ENCODE data around the gene IKZF3.
A peak's percentile ranks its signal among the peaks of the same experiment; 100 is the strongest.

The IKZF3 gene

GRCh38 chr17:39792526-39793221, 71.4 kb downstream of the IKZF3 start:
- peaks cover 0 to 21% (median 20%) of the 10 kb centered on the region in 5 experiments for H3K27me3 ChIP-seq (replicated peaks in 2 of 5; ENCODE audit: control insufficient read depth in 4 of 5, insufficient read depth in 5 of 5, low read length in 4 of 5)
- POLR2A ChIA-PET = no interaction called here
- no peaks in the 10 kb centered on the region for H3K4me1 ChIP-seq (ENCODE audit: control extremely low read depth in 1 of 4, control insufficient read depth in 4 of 4, insufficient read depth in 4 of 4, low read length in 3 of 4)
- CTCF ChIA-PET = interaction anchor here (1.2 kb wide), 1 partner anchor 10 kb away, joined by 3 read pairs; no protein-coding TSS in a partner anchor
- WGBS (ENCODE audit: insufficient coverage) = 85% methylated on average over 4 of the region's 10 CpGs
- H3K27ac ChIP-seq (ENCODE audit: insufficient read depth in 1 of 2, low read depth in 1 of 2, low read length in 2 of 2, poor library complexity in 1 of 2, severe bottlenecking in 2 of 2) = no peak overlapping the region
- no peak overlapping the region for H3K4me3 ChIP-seq (ENCODE audit: control insufficient read depth in 1 of 7, extremely low read depth in 1 of 7, insufficient read depth in 4 of 7, low read depth in 2 of 7, low read length in 6 of 7)
- H3K9me3 ChIP-seq (ENCODE audit: control extremely low read depth in 1 of 5, control insufficient read depth in 4 of 5, insufficient read depth in 2 of 5, low read depth in 1 of 5, low read length in 4 of 5) = no peaks in the 10 kb centered on the region
- no peak for DNase-seq
- H3K36me3 ChIP-seq (ENCODE audit: control insufficient read depth in 4 of 4, insufficient read depth in 4 of 4, low read length in 3 of 4) = no peaks in the 10 kb centered on the region

- ChIA-PET CTCF (interaction anchor here (1.2 kb wide), 1 partner anchor 11 kb away, joined by 3 read pairs; no protein-coding TSS in a partner anchor), POLR2A (no interaction called here)
- Histone ChIP-seq H3K4me3 (ENCODE audit: control insufficient read depth in 1 of 7, extremely low read depth in 1 of 7, insufficient read depth in 4 of 7, low read depth in 2 of 7, low read length in 6 of 7) (no peak overlapping the region), H3K27ac (ENCODE audit: insufficient read depth in 1 of 2, low read depth in 1 of 2, low read length in 2 of 2, poor library complexity in 1 of 2, severe bottlenecking in 2 of 2) (no peak overlapping the region), H3K4me1 (ENCODE audit: control extremely low read depth in 1 of 4, control insufficient read depth in 4 of 4, insufficient read depth in 4 of 4, low read length in 3 of 4) (no peaks in the 10 kb centered on the region), H3K27me3 (replicated peaks in 2 of 5; ENCODE audit: control insufficient read depth in 4 of 5, insufficient read depth in 5 of 5, low read length in 4 of 5) (peaks cover 0 to 28% (median 24%) of the 10 kb centered on the region in 5 experiments), H3K36me3 (ENCODE audit: control insufficient read depth in 4 of 4, insufficient read depth in 4 of 4, low read length in 3 of 4) (no peaks in the 10 kb centered on the region), H3K9me3 (ENCODE audit: control extremely low read depth in 1 of 5, control insufficient read depth in 4 of 5, insufficient read depth in 2 of 5, low read depth in 1 of 5, low read length in 4 of 5) (no peaks in the 10 kb centered on the region)
- DNase-seq = no peak
- 77% methylated on average over 6 of the region's 6 CpGs for WGBS (ENCODE audit: insufficient coverage)
Observed at GRCh38 chr17:39791111-39791992, 72.8 kb downstream of the IKZF3 start.

- H3K4me3 ChIP-seq (ENCODE audit: control insufficient read depth in 1 of 7, extremely low read depth in 1 of 7, insufficient read depth in 4 of 7, low read depth in 2 of 7, low read length in 6 of 7) = no peak overlapping the region
- POLR2A ChIA-PET = interaction anchor here (0.6 kb wide), 1 partner anchor 357 kb away, joined by 4 read pairs; no protein-coding TSS in a partner anchor
- H3K36me3 ChIP-seq (ENCODE audit: control insufficient read depth in 4 of 4, insufficient read depth in 4 of 4, low read length in 3 of 4) = no peaks in the 10 kb centered on the region
Observed at GRCh38 chr17:39787743-39788484, 76.2 kb downstream of the IKZF3 start.

GRCh38 chr17:39787041-39787440, 77.1 kb downstream of the IKZF3 start:
- ChIA-PET POLR2A (no interaction called here), CTCF (no interaction called here)
- no peak overlapping the region for H3K4me3 ChIP-seq (ENCODE audit: control insufficient read depth in 1 of 7, extremely low read depth in 1 of 7, insufficient read depth in 4 of 7, low read depth in 2 of 7, low read length in 6 of 7)
- H3K9me3 ChIP-seq (ENCODE audit: control extremely low read depth in 1 of 5, control insufficient read depth in 4 of 5, insufficient read depth in 2 of 5, low read depth in 1 of 5, low read length in 4 of 5) = no peaks in the 10 kb centered on the region
- H3K27me3 ChIP-seq (replicated peaks in 2 of 5; ENCODE audit: control insufficient read depth in 4 of 5, insufficient read depth in 5 of 5, low read length in 4 of 5) = peaks cover 0 to 42% (median 24%) of the 10 kb centered on the region in 5 experiments
- no peak for DNase-seq
- no peak overlapping the region for H3K27ac ChIP-seq (ENCODE audit: insufficient read depth in 1 of 2, low read depth in 1 of 2, low read length in 2 of 2, poor library complexity in 1 of 2, severe bottlenecking in 2 of 2)
- peaks cover 0 to 8% (median under 1%) of the 10 kb centered on the region in 4 experiments for H3K4me1 ChIP-seq (ENCODE audit: control extremely low read depth in 1 of 4, control insufficient read depth in 4 of 4, insufficient read depth in 4 of 4, low read length in 3 of 4)
- no peaks in the 10 kb centered on the region for H3K36me3 ChIP-seq (ENCODE audit: control insufficient read depth in 4 of 4, insufficient read depth in 4 of 4, low read length in 3 of 4)

More at GRCh38 chr17:39787743-39788484, 76.2 kb downstream of the IKZF3 start:
- no peaks in the 10 kb centered on the region for H3K9me3 ChIP-seq (ENCODE audit: control extremely low read depth in 1 of 5, control insufficient read depth in 4 of 5, insufficient read depth in 2 of 5, low read depth in 1 of 5, low read length in 4 of 5)
- DNase-seq = no peak
- no peak overlapping the region for H3K27ac ChIP-seq (ENCODE audit: insufficient read depth in 1 of 2, low read depth in 1 of 2, low read length in 2 of 2, poor library complexity in 1 of 2, severe bottlenecking in 2 of 2)
- H3K4me1 ChIP-seq (ENCODE audit: control extremely low read depth in 1 of 4, control insufficient read depth in 4 of 4, insufficient read depth in 4 of 4, low read length in 3 of 4) = peaks cover 0 to under 1% (median 0%) of the 10 kb centered on the region in 4 experiments
- peaks cover 0 to 36% (median 28%) of the 10 kb centered on the region in 5 experiments for H3K27me3 ChIP-seq (replicated peaks in 2 of 5; ENCODE audit: control insufficient read depth in 4 of 5, insufficient read depth in 5 of 5, low read length in 4 of 5)
- CTCF ChIA-PET = interaction anchor here (0.8 kb wide), 1 partner anchor 11 kb away, joined by 3 read pairs; no protein-coding TSS in a partner anchor
- WGBS (ENCODE audit: insufficient coverage) = 96% methylated on average over 7 of the region's 8 CpGs

GRCh38 chr17:39782980-39783379, 81.1 kb downstream of the IKZF3 start:
- no peak overlapping the region for H3K4me3 ChIP-seq (ENCODE audit: control insufficient read depth in 1 of 7, extremely low read depth in 1 of 7, insufficient read depth in 4 of 7, low read depth in 2 of 7, low read length in 6 of 7)
- no peaks in the 10 kb centered on the region for H3K9me3 ChIP-seq (ENCODE audit: control extremely low read depth in 1 of 5, control insufficient read depth in 4 of 5, insufficient read depth in 2 of 5, low read depth in 1 of 5, low read length in 4 of 5)
- peak in 1 of 3 donors; percentile 17 for DNase-seq
- peaks cover 0 to 52% (median 24%) of the 10 kb centered on the region in 5 experiments for H3K27me3 ChIP-seq (replicated peaks in 2 of 5; ENCODE audit: control insufficient read depth in 4 of 5, insufficient read depth in 5 of 5, low read length in 4 of 5)
- no peak overlapping the region for H3K27ac ChIP-seq (ENCODE audit: insufficient read depth in 1 of 2, low read depth in 1 of 2, low read length in 2 of 2, poor library complexity in 1 of 2, severe bottlenecking in 2 of 2)
- ChIA-PET CTCF (no interaction called here), POLR2A (no interaction called here)
- WGBS (ENCODE audit: insufficient coverage) = 80% methylated on average over 1 of the region's 1 CpG
- H3K36me3 ChIP-seq (ENCODE audit: control insufficient read depth in 4 of 4, insufficient read depth in 4 of 4, low read length in 3 of 4) = no peaks in the 10 kb centered on the region
- H3K4me1 ChIP-seq (ENCODE audit: control extremely low read depth in 1 of 4, control insufficient read depth in 4 of 4, insufficient read depth in 4 of 4, low read length in 3 of 4) = peaks cover 0 to 12% (median 4%) of the 10 kb centered on the region in 4 experiments

- H3K36me3 ChIP-seq (ENCODE audit: control insufficient read depth in 4 of 4, insufficient read depth in 4 of 4, low read length in 3 of 4) = no peaks in the 10 kb centered on the region
- peak; percentile 13 to 40 (median 24) for DNase-seq
- H3K4me1 ChIP-seq (ENCODE audit: control extremely low read depth in 1 of 4, control insufficient read depth in 4 of 4, insufficient read depth in 4 of 4, low read length in 3 of 4) = peaks cover 0 to 12% (median 4%) of the 10 kb centered on the region in 4 experiments
- ChIA-PET CTCF (interaction anchor here (1.1 kb wide), 1 partner anchor 27 kb away, joined by 3 read pairs; no protein-coding TSS in a partner anchor), POLR2A (no interaction called here)
- 40% methylated on average over 2 of the region's 4 CpGs for WGBS (ENCODE audit: insufficient coverage)
- H3K27me3 ChIP-seq (replicated peaks in 2 of 5; ENCODE audit: control insufficient read depth in 4 of 5, insufficient read depth in 5 of 5, low read length in 4 of 5) = peaks cover 0 to 57% (median 24%) of the 10 kb centered on the region in 5 experiments
- no peak overlapping the region for H3K27ac ChIP-seq (ENCODE audit: insufficient read depth in 1 of 2, low read depth in 1 of 2, low read length in 2 of 2, poor library complexity in 1 of 2, severe bottlenecking in 2 of 2)
- no peaks in the 10 kb centered on the region for H3K9me3 ChIP-seq (ENCODE audit: control extremely low read depth in 1 of 5, control insufficient read depth in 4 of 5, insufficient read depth in 2 of 5, low read depth in 1 of 5, low read length in 4 of 5)
- no peak overlapping the region for H3K4me3 ChIP-seq (ENCODE audit: control insufficient read depth in 1 of 7, extremely low read depth in 1 of 7, insufficient read depth in 4 of 7, low read depth in 2 of 7, low read length in 6 of 7)
Observed at GRCh38 chr17:39782481-39782880, 81.6 kb downstream of the IKZF3 start.

Measured in common myeloid progenitor, CD34-positive (primary cell).